CD14-positive monocyte (primary cell): Measurements from ENCODE around the gene CCNI. TPM values are rescaled to one million over a fixed set of nuclear protein-coding genes. Genes with fewer than 3 reads are reported as not detected.
A peak's percentile ranks its signal among the peaks of the same experiment; 100 is the strongest.
"Not testable (repeated sequence)": the region's sequence is repeated elsewhere in the genome, so short reads cannot be mapped to it uniquely, and the experiment has no call there.

Experiments used
- DNase-seq, 3 donors: peaks; one replicate each; pipeline ENCODE4 v3.0.0-alpha.2; 2011 to 2022
- H2AFZ ChIP-seq: 2 replicates; pipeline ENCODE4 v1.6.0; 2012; ENCODE audit warnings: mild to moderate bottlenecking, low read depth, low read length, inconsistent platforms; ENCODE audit not compliant: insufficient read depth, poor library complexity, severe bottlenecking
- H3K27ac ChIP-seq, 2 donors: 1 replicate in 1 of 2; 2 replicates in 1 of 2; pipeline ENCODE4 v1.5.1; 2012 to 2013; ENCODE audit warnings: low read length in 2 of 2, control low read depth in 1 of 2, inconsistent platforms in 1 of 2, low read depth in 1 of 2, mild to moderate bottlenecking in 1 of 2
- H3K27me3 ChIP-seq, 2 donors: one replicate each; pipeline versions ENCODE4 v1.6.0 to v1.6.1; 2011 to 2013; ENCODE audit warnings: low read length in 2 of 2; ENCODE audit not compliant: control insufficient read depth in 2 of 2, insufficient read depth in 2 of 2
- H3K36me3 ChIP-seq, 2 donors: replicated peaks in 1 of 2; 1 replicate in 1 of 2; 2 replicates in 1 of 2; pipeline versions ENCODE4 v1.5.1 to v1.6.1; 2012 to 2013; ENCODE audit warnings: low read length in 2 of 2, control low read depth in 1 of 2, inconsistent platforms in 1 of 2, mild to moderate bottlenecking in 1 of 2; ENCODE audit not compliant: insufficient read depth in 2 of 2, control insufficient read depth in 1 of 2
- H3K4me1 ChIP-seq, 2 donors: 1 replicate in 1 of 2; 2 replicates in 1 of 2; pipeline versions ENCODE4 v1.5.1 to v1.6.1; 2012 to 2013; ENCODE audit warnings: low read length in 2 of 2, control low read depth in 1 of 2, inconsistent platforms in 1 of 2, mild to moderate bottlenecking in 1 of 2, moderate library complexity in 1 of 2; ENCODE audit not compliant: insufficient read depth in 2 of 2, control insufficient read depth in 1 of 2
- H3K4me2 ChIP-seq: replicated peaks from 2 replicates; pipeline ENCODE3; 2012; ENCODE audit warnings: low read length, moderate library complexity, mild to moderate bottlenecking; ENCODE audit not compliant: poor library complexity, severe bottlenecking; ENCODE audit errors: extremely low read depth
- H3K4me3 ChIP-seq, 3 experiments: fragments of 200-600 bp in 1 of 3; sonication (generic) in 1 of 3; replicated peaks in 1 of 3; 1 replicate in 2 of 3; 2 replicates in 1 of 3; pipeline ENCODE4 v1.5.1; 2011 to 2013; ENCODE audit warnings: low read length in 3 of 3, mild to moderate bottlenecking in 3 of 3, control low read depth in 2 of 3, low read depth in 2 of 3, inconsistent platforms in 1 of 3, moderate library complexity in 1 of 3
- H3K79me2 ChIP-seq: 2 replicates; pipeline ENCODE4 v1.6.0; 2012; ENCODE audit warnings: mild to moderate bottlenecking, control low read depth, inconsistent platforms, low read length, moderate library complexity; ENCODE audit not compliant: insufficient read depth
- H3K9ac ChIP-seq: 2 replicates; pipeline ENCODE4 v1.6.0; 2017; ENCODE audit warnings: low read length, mild to moderate bottlenecking; ENCODE audit not compliant: insufficient read depth, poor library complexity, severe bottlenecking
- H3K9me3 ChIP-seq, 2 donors: replicated peaks in 1 of 2; 1 replicate in 1 of 2; 2 replicates in 1 of 2; pipeline versions ENCODE4 v1.5.1 to v1.6.1; 2012 to 2013; ENCODE audit warnings: low read length in 2 of 2, control low read depth in 1 of 2; ENCODE audit not compliant: control insufficient read depth in 1 of 2, insufficient read depth in 1 of 2
- H4K20me1 ChIP-seq: 2 replicates; pipeline ENCODE4 v1.6.0; 2012; ENCODE audit warnings: mild to moderate bottlenecking, low read length, control low read depth, moderate library complexity; ENCODE audit not compliant: insufficient read depth
- H3K27ac Mint-ChIP-seq, 7 donors: one replicate each; pipeline ENCODE4 v1.8.0; 2020; ENCODE audit warnings: mild to moderate bottlenecking in 7 of 7, mixed read lengths in 7 of 7, moderate library complexity in 6 of 7, inconsistent platforms in 2 of 7
- H3K27me3 Mint-ChIP-seq, 3 donors: one replicate each; pipeline ENCODE4 v1.8.0; 2021 to 2022; ENCODE audit warnings: low read depth in 3 of 3, mild to moderate bottlenecking in 3 of 3, mixed read lengths in 3 of 3, moderate library complexity in 3 of 3, inconsistent platforms in 1 of 3
- H3K36me3 Mint-ChIP-seq, 2 donors: one replicate each; pipeline ENCODE4 v1.8.0; 2020; ENCODE audit warnings: mixed read lengths in 2 of 2, inconsistent platforms in 1 of 2, mild to moderate bottlenecking in 1 of 2
- H3K4me1 Mint-ChIP-seq: one replicate; pipeline ENCODE4 v1.8.0; 2020; ENCODE audit warnings: mild to moderate bottlenecking, mixed read lengths
- H3K4me3 Mint-ChIP-seq, 2 donors: one replicate each; pipeline ENCODE4 v1.8.0; 2020; ENCODE audit warnings: mild to moderate bottlenecking in 2 of 2, mixed read lengths in 2 of 2, moderate library complexity in 1 of 2
- H3K9me3 Mint-ChIP-seq, 7 donors: one replicate each; pipeline ENCODE4 v1.8.0; 2020 to 2022; ENCODE audit warnings: mixed read lengths in 7 of 7, mild to moderate bottlenecking in 6 of 7, moderate library complexity in 6 of 7, inconsistent platforms in 2 of 7
- CTCF ChIP-seq: fragments of 200-600 bp; IDR thresholded peaks from one replicate; pipeline ENCODE4 v1.8.0; 2022; ENCODE audit warnings: antibody characterized with exemption, mild to moderate bottlenecking
- WGBS: methylation state at CpG from one replicate; pipeline ENCODE4 v1.1.5; 2013; ENCODE audit warnings: missing lambda C conversion rate; ENCODE audit not compliant: insufficient coverage; 5-methylcytosine and 5-hydroxymethylcytosine counted together
- intact Hi-C, 2 donors: fragments of 100-400 bp; cut with micrococcal nuclease; formaldehyde crosslinking; loops; one replicate each; pipeline versions ENCODE4 v1.15.0 to v1.15.1; 2023
- polyA plus RNA-seq, 3 donors: library from polyadenylated mRNA; depleted of rRNA in 1 of 3; unstranded in 2 of 3; stranded (reverse) in 1 of 3; fragments of 300-500 nt in 2 of 3; fragments of >200 nt in 1 of 3; fragmentation: Illumina TruSeq in 2 of 3; gene quantifications; 1 replicate in 2 of 3; 2 replicates in 1 of 3; pipeline ENCODE4 v1.2.3, GENCODE V29; 2012 to 2021

Gene CCNI
- polyA plus RNA-seq, 3 donors = 106 to 264 (median 171) TPM

DNA sequence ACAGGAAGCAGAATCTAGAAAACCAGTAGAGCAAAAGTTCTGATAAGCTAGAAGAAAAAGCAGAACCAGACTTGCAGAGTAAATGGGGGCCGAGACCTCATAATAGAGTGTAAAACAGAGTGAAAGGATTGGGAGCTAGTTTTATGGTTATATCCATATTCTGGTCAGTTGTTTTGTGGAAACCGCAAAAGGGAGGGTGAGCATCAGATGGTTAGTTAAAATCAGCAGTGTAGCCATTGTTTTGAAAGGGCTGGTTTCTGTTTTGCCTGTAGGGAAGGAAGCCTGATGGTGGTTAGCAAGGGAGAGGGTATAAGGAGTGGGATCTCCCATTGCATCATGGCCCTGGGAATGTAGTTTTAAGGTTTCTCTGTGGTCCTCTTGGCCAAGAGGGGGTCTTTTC lies 17.2 kb upstream of the CCNI start:
- peak overlapping the region; percentile 6 for H3K4me2 ChIP-seq
- intact Hi-C loops = loop anchor here in 1 of 2 donors (5.0 kb wide), 1 partner anchor 64 kb away; the partner anchor contains the start of gene CCNG2
- no peaks in the 10 kb centered on the region for H4K20me1 ChIP-seq
- no peaks in the 10 kb centered on the region for H3K79me2 ChIP-seq
- peak overlapping the region in 1 of 2 donors; percentile 5 for H3K27ac ChIP-seq
- DNase-seq = peak in 1 of 3 donors; percentile 10
- H3K9me3 Mint-ChIP-seq = no peaks in the 10 kb centered on the region
- peaks cover 24% of the 10 kb centered on the region for H3K4me1 Mint-ChIP-seq
- peak overlapping the region in 1 of 3 experiments; percentile 30 for H3K4me3 ChIP-seq
- peak overlapping the region; percentile 24 for H2AFZ ChIP-seq
- no peaks in the 10 kb centered on the region for H3K36me3 ChIP-seq
- no peak for TF ChIP-seq CTCF
- H3K4me1 ChIP-seq = peaks cover 14 to 19% of the 10 kb centered on the region in 2 donors
- no peaks in the 10 kb centered on the region for H3K36me3 Mint-ChIP-seq
- H3K27me3 ChIP-seq = no peaks in the 10 kb centered on the region
- no peaks in the 10 kb centered on the region for H3K9me3 ChIP-seq
- peak overlapping the region in 1 of 2 donors; percentile 72 for H3K4me3 Mint-ChIP-seq
- peak overlapping the region; percentile 12 to 85 (median 49) for H3K27ac Mint-ChIP-seq
- peaks cover 0 to 5% (median 0%) of the 10 kb centered on the region in 3 donors for H3K27me3 Mint-ChIP-seq
- WGBS = 46% methylated on average over 2 of the region's 2 CpGs
- H3K9ac ChIP-seq = no peak overlapping the region

- Histone ChIP-seq H3K79me2 (no peaks in the 10 kb centered on the region), H2AFZ (no peak overlapping the region), H4K20me1 (no peaks in the 10 kb centered on the region), H3K36me3 (no peaks in the 10 kb centered on the region), H3K9me3 (no peaks in the 10 kb centered on the region), H3K27ac (no peak overlapping the region), H3K9ac (no peak overlapping the region), H3K4me3 (no peak overlapping the region), H3K4me1 (peaks cover 8 to 12% of the 10 kb centered on the region in 2 donors), H3K4me2 (no peak overlapping the region), H3K27me3 (no peaks in the 10 kb centered on the region)
- peaks cover 0 to 2% (median 0%) of the 10 kb centered on the region in 7 donors for H3K9me3 Mint-ChIP-seq
- H3K36me3 Mint-ChIP-seq = no peaks in the 10 kb centered on the region
- H3K27me3 Mint-ChIP-seq = peaks cover 0 to 5% (median 0%) of the 10 kb centered on the region in 3 donors
- peaks cover 11% of the 10 kb centered on the region for H3K4me1 Mint-ChIP-seq
- TF ChIP-seq CTCF = no peak
- peak overlapping the region in 1 of 7 donors; percentile 26 for H3K27ac Mint-ChIP-seq
- no peak for DNase-seq
- intact Hi-C loops = loop anchor here in 1 of 2 donors (5.0 kb wide), 1 partner anchor 67 kb away; the partner anchor contains the start of gene CCNG2
- no peak overlapping the region for H3K4me3 Mint-ChIP-seq
Measured at GRCh38 chr4:77089866-77090265, 14.1 kb upstream of the CCNI start.

- H4K20me1 ChIP-seq, H3K36me3 Mint-ChIP-seq, intact Hi-C loops, H3K4me3 Mint-ChIP-seq, H2AFZ ChIP-seq, H3K4me1 Mint-ChIP-seq, H3K27ac Mint-ChIP-seq, DNase-seq, H3K27me3 Mint-ChIP-seq, H3K36me3 ChIP-seq, H3K27ac ChIP-seq, H3K4me2 ChIP-seq, H3K9ac ChIP-seq, H3K4me3 ChIP-seq, H3K4me1 ChIP-seq, H3K79me2 ChIP-seq, H3K27me3 ChIP-seq, H3K9me3 Mint-ChIP-seq, H3K9me3 ChIP-seq: not testable (repeated sequence)
- no CpG with 5 or more reads among the region's 1 CpG for WGBS
Measured at GRCh38 chr4:77087027-77087426, 11.2 kb upstream of the CCNI start.
